GM21619 (cell line): ENCODE measurements around the gene ZBTB7B.
A peak's percentile ranks its signal among the peaks of the same experiment; 100 is the strongest.

Source experiments
- ATAC-seq: cut with Tn5 transposase; IDR thresholded peaks from one replicate; pipeline ENCODE4 v1.9.1; 2021; ENCODE audit not compliant: unreplicated experiment

The ZBTB7B gene

GRCh38 chr1:155002464-155003226 lies at the start of gene ZBTB7B:
Gene ZBTB7B (plus strand): TSS chr1:155002802. CDS start chr1:155014661, 11,859 bp downstream.
- ATAC-seq, result no peak

GRCh38 chr1:154953611-154954038 lies 49.0 kb upstream of the ZBTB7B start:
- ATAC-seq, result no peak

- ATAC-seq, result no peak
Observed at GRCh38 chr1:154954541-154954940, 48.1 kb upstream of the ZBTB7B start.

GRCh38 chr1:154955039-154955717 lies 47.4 kb upstream of the ZBTB7B start:
- peak; percentile 65 for ATAC-seq

GRCh38 chr1:154955718-154956543 lies 46.7 kb upstream of the ZBTB7B start, which contains the start of gene PBXIP1:
Gene PBXIP1 (minus strand): TSS chr1:154956099. CDS start chr1:154953721, 2,378 bp downstream.
- ATAC-seq, result peak; percentile 52

- ATAC-seq, result no peak
Observed at GRCh38 chr1:154956544-154956941, 46.1 kb upstream of the ZBTB7B start.

GRCh38 chr1:154957091-154957657 lies 45.4 kb upstream of the ZBTB7B start:
- ATAC-seq, result no peak

GRCh38 chr1:154958036-154958435 lies 44.6 kb upstream of the ZBTB7B start:
- no peak for ATAC-seq

GRCh38 chr1:154958681-154959425 lies 43.7 kb upstream of the ZBTB7B start:
- ATAC-seq, result no peak

GRCh38 chr1:154959426-154959780 lies 43.2 kb upstream of the ZBTB7B start:
- no peak for ATAC-seq

- ATAC-seq, result no peak
Observed at GRCh38 chr1:154960446-154961136, 42.0 kb upstream of the ZBTB7B start.

GRCh38 chr1:154961207-154962155 lies 41.1 kb upstream of the ZBTB7B start, which contains the start of gene PYGO2:
Gene PYGO2 (minus strand): TSS chr1:154961782. CDS start chr1:154961576, 206 bp downstream.
- peak; percentile 67 for ATAC-seq

GRCh38 chr1:154962156-154962749 lies 40.3 kb upstream of the ZBTB7B start:
- peak; percentile 26 for ATAC-seq

GRCh38 chr1:154962795-154963330 lies 39.7 kb upstream of the ZBTB7B start:
- ATAC-seq, result no peak

GRCh38 chr1:154963643-154964042 lies 39.0 kb upstream of the ZBTB7B start:
- ATAC-seq, result no peak

GRCh38 chr1:154964359-154964758 lies 38.2 kb upstream of the ZBTB7B start:
- ATAC-seq, result no peak

- ATAC-seq, result no peak
Observed at GRCh38 chr1:154966111-154966510, 36.5 kb upstream of the ZBTB7B start.
